ENCODE data around the gene POU2F3. TPM values are rescaled to one million over a fixed set of nuclear protein-coding genes. Genes with fewer than 3 reads are reported as not detected.

The POU2F3 gene
- total RNA-seq, 1 donor from 2014 or later: not detected

DNA sequence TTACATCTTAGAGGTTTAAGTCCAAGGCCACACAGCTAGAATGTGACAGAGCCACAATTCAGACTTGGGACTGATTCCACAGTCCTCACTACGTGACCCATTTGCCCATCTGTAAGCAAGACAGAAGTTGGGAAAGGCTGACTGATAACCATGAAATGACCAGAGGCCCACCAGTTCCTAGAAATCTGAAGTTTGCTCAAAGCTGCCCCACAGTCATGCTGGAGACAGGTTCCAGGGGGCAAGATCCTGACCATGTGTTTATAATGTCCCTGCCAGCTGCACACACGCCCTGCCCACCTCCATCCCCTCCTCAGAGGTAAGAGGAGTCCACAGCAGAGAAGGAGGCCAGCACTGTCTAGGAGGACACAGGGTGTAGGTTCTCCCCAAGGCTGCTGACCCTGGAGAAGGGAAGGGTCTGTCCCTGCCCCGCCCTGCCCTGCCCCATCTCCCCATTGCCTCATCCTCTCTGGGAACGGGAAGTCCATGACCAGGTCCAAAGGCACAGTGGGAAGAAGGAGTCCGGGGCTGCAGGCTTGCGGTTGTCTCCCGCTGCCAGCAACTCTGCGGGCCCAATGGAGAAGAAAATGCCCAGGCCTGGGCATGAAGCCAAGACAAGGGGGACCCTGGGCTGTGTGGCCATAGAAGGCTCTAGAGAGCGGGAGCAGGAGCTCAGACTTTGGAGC lies 41.0 kb upstream of the POU2F3 start:
- ATAC-seq (ENCODE audit: low read depth) (no peak), DNase-seq (no peak)
- intact Hi-C loops (cut with micrococcal nuclease): no loop called here
- H3K4me3 Mint-ChIP-seq: no peak overlapping the region
- H3K27ac Mint-ChIP-seq: no peak overlapping the region
- CTCF ChIA-PET: no interaction called here
- POLR2A ChIA-PET: no interaction called here
- no peaks in the 10 kb centered on the region for H3K4me1 Mint-ChIP-seq
- no peaks in the 10 kb centered on the region for H3K36me3 Mint-ChIP-seq (ENCODE audit: low read depth)
- H3K27me3 Mint-ChIP-seq: peaks cover 18% of the 10 kb centered on the region
- TF ChIP-seq, protein P1, sequence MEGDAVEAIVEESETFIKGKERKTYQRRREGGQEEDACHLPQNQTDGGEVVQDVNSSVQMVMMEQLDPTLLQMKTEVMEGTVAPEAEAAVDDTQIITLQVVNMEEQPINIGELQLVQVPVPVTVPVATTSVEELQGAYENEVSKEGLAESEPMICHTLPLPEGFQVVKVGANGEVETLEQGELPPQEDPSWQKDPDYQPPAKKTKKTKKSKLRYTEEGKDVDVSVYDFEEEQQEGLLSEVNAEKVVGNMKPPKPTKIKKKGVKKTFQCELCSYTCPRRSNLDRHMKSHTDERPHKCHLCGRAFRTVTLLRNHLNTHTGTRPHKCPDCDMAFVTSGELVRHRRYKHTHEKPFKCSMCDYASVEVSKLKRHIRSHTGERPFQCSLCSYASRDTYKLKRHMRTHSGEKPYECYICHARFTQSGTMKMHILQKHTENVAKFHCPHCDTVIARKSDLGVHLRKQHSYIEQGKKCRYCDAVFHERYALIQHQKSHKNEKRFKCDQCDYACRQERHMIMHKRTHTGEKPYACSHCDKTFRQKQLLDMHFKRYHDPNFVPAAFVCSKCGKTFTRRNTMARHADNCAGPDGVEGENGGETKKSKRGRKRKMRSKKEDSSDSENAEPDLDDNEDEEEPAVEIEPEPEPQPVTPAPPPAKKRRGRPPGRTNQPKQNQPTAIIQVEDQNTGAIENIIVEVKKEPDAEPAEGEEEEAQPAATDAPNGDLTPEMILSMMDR (IDR thresholded peaks at IDR 0.05): no peak
- H3K9me3 Mint-ChIP-seq: no peaks in the 10 kb centered on the region

DNA sequence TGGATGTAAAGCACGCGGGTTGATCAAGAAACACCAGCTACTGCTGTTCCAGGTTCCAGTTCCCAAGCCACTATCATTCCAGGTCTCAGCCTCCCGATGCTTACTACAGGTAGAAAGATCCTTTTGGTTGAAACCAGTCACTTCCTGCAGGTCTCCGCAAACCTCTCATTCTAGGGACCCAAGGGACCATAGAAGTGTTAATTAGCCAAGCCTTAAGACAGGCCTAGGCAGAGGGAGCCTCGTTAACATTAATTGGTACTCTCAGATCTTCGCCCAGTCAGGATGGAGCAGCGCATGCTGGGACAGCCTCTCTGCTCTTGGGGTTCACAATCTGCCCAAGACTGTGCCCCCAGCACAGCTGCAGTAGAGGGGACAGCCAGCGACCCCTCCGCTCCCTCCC lies 40.3 kb upstream of the POU2F3 start:
- H3K9me3 Mint-ChIP-seq: no peaks in the 10 kb centered on the region
- H3K36me3 Mint-ChIP-seq (ENCODE audit: low read depth): no peaks in the 10 kb centered on the region
- POLR2A ChIA-PET: no interaction called here
- ATAC-seq (ENCODE audit: low read depth) (no peak), DNase-seq (no peak)
- TF ChIP-seq, protein P1 (IDR thresholded peaks at IDR 0.05): no peak
- no peaks in the 10 kb centered on the region for H3K4me1 Mint-ChIP-seq
- no peak overlapping the region for H3K27ac Mint-ChIP-seq
- H3K27me3 Mint-ChIP-seq: peaks cover 21% of the 10 kb centered on the region
- H3K4me3 Mint-ChIP-seq: no peak overlapping the region
- intact Hi-C loops (cut with micrococcal nuclease): no loop called here
- CTCF ChIA-PET: no interaction called here

DNA sequence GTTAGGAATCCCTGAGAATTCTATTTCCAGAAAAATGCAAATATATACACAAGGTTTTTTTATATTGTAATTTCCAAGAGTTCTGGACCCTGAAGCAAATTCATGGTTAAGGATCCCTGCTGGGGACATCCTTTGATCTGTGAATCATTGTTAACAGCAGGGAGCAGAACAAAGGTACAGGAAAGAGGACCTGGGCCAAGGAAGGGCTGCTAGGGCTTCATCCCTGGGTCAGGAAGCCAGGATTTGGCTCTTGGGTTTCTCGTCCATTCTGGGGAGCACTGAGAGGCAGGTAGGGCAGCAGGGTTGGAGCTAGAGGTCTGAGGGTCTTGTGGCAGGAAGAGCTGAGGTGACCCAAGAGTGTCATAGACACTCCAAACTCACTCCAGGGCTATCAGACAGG lies 39.3 kb upstream of the POU2F3 start:
- no peaks in the 10 kb centered on the region for H3K9me3 Mint-ChIP-seq
- ChIA-PET CTCF (no interaction called here), POLR2A (no interaction called here)
- intact Hi-C loops (cut with micrococcal nuclease): no loop called here
- no peaks in the 10 kb centered on the region for H3K4me1 Mint-ChIP-seq
- H3K36me3 Mint-ChIP-seq (ENCODE audit: low read depth): no peaks in the 10 kb centered on the region
- no peak overlapping the region for H3K4me3 Mint-ChIP-seq
- TF ChIP-seq, protein P1 (IDR thresholded peaks at IDR 0.05): no peak
- DNase-seq (no peak), ATAC-seq (ENCODE audit: low read depth) (no peak)
- peaks cover 14% of the 10 kb centered on the region for H3K27me3 Mint-ChIP-seq
- no peak overlapping the region for H3K27ac Mint-ChIP-seq

DNA sequence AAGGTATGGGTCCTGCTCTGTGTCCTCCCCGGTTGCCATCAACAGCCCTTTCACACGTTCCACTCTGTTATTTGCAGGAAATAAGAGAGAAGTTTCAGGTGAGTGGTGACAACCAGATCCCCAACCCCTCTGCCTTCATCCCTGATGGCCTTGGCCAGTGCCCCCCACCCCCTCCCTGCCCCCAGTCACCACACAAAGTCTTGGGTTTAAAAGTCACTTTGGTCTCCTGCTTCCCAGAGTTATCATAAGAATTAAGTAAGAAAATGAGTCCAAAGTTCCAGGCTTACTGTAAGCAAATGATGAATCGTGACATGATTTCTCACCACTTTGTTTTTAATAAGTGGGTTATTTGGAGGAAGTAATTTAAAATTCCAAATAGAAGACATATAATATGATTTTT lies 38.3 kb upstream of the POU2F3 start:
- no peak for DNase-seq
- Mint-ChIP-seq H3K36me3 (ENCODE audit: low read depth) (no peaks in the 10 kb centered on the region), H3K9me3 (no peaks in the 10 kb centered on the region), H3K27ac (no peak overlapping the region), H3K27me3 (peaks cover 10% of the 10 kb centered on the region), H3K4me1 (no peaks in the 10 kb centered on the region), H3K4me3 (no peak overlapping the region)
- no peak for ATAC-seq (ENCODE audit: low read depth)
- ChIA-PET POLR2A (no interaction called here), CTCF (no interaction called here)
- TF ChIP-seq, protein P1 (IDR thresholded peaks at IDR 0.05): no peak
- intact Hi-C loops (cut with micrococcal nuclease): no loop called here

DNA sequence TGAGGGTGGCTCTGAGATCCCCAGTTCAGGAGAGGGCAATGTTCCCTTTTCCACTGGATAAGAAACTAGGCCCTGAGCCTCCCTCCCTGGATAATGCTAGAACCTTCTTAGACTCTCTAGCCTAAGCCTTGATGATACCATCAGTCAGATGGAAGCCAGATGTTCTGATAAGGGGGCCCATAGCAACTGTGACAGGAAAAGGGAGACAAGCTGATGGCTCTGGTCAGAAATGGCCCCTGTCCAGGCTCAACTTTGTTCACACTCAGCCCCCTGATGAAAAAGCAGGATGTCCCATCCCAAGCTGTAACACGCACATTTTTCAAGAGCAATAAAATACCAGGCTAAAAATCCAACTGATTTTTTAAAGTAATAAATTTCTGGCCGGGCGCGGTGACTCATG lies 36.3 kb upstream of the POU2F3 start:
- Mint-ChIP-seq H3K4me1 (no peaks in the 10 kb centered on the region), H3K27me3 (peaks cover 18% of the 10 kb centered on the region), H3K9me3 (no peaks in the 10 kb centered on the region), H3K4me3 (no peak overlapping the region), H3K27ac (no peak overlapping the region), H3K36me3 (ENCODE audit: low read depth) (no peaks in the 10 kb centered on the region)
- intact Hi-C loops (cut with micrococcal nuclease): no loop called here
- TF ChIP-seq, protein P1 (IDR thresholded peaks at IDR 0.05): no peak
- ChIA-PET CTCF (no interaction called here), POLR2A (no interaction called here)
- DNase-seq (no peak), ATAC-seq (ENCODE audit: low read depth) (no peak)
